GM23338 (cell line): ENCODE results near the gene USP2. TPM values are rescaled to one million over a fixed set of nuclear protein-coding genes. Genes with fewer than 3 reads are reported as not detected.

Experiments
- ATAC-seq: fragments of 200-7000 bp; cut with Tn5 transposase; 3 replicates; pipeline ENCODE4 v1.9.1; 2020
- DNase-seq: peaks from one replicate; pipeline ENCODE4 v3.0.0-alpha.2; 2015; ENCODE audit warnings: low spot score
- H2AFZ ChIP-seq: fragments of 200-600 bp; sonication (generic); 2 replicates; pipeline ENCODE4 v1.8.0; 2016; ENCODE audit warnings: antibody characterized with exemption, mild to moderate bottlenecking, moderate library complexity
- H3F3A ChIP-seq: fragments of 200-600 bp; sonication (generic); replicated peaks from 2 replicates; pipeline ENCODE4 v1.8.0; 2017; ENCODE audit warnings: antibody characterized with exemption, mixed run types, low read depth
- H3K27ac ChIP-seq: fragments of 200-600 bp; sonication (generic); 2 replicates; pipeline ENCODE4 v1.6.1; 2016; ENCODE audit warnings: low read depth
- H3K27me3 ChIP-seq: fragments of 200-600 bp; sonication (generic); 2 replicates; pipeline ENCODE4 v1.8.0; 2016; ENCODE audit warnings: mild to moderate bottlenecking, mixed run types, moderate library complexity; ENCODE audit not compliant: insufficient read depth
- H3K36me3 ChIP-seq: fragments of 200-600 bp; sonication (generic); 2 replicates; pipeline ENCODE4 v1.8.0; 2016; ENCODE audit warnings: mild to moderate bottlenecking; ENCODE audit not compliant: insufficient read depth
- H3K4me1 ChIP-seq: fragments of 200-600 bp; sonication (generic); 2 replicates; pipeline ENCODE4 v1.8.0; 2016; ENCODE audit warnings: mild to moderate bottlenecking, moderate library complexity; ENCODE audit not compliant: insufficient read depth
- H3K4me2 ChIP-seq: fragments of 200-600 bp; sonication (generic); 2 replicates; pipeline ENCODE4 v1.7.1; 2017; ENCODE audit warnings: mixed run types
- H3K4me3 ChIP-seq: fragments of 200-600 bp; sonication (generic); 2 replicates; pipeline ENCODE4 v1.6.1; 2016; ENCODE audit warnings: mixed run types
- H3K79me2 ChIP-seq: fragments of 200-600 bp; sonication (generic); replicated peaks from 2 replicates; pipeline ENCODE4 v1.8.0; 2017; ENCODE audit warnings: mild to moderate bottlenecking; ENCODE audit not compliant: insufficient read depth
- H3K9me2 ChIP-seq: fragments of 200-600 bp; sonication (generic); 2 replicates; pipeline ENCODE4 v1.8.0; 2017; ENCODE audit not compliant: insufficient read depth
- H4K20me1 ChIP-seq: fragments of 200-600 bp; sonication (generic); replicated peaks from 2 replicates; pipeline ENCODE4 v1.8.0; 2017; ENCODE audit warnings: mild to moderate bottlenecking; ENCODE audit not compliant: insufficient read depth
- H3K27ac Mint-ChIP-seq: 2 replicates; pipeline ENCODE4 v1.8.0; 2020; ENCODE audit warnings: inconsistent platforms, mild to moderate bottlenecking, moderate library complexity, mixed read lengths
- H3K27me3 Mint-ChIP-seq: 3 replicates; pipeline ENCODE4 v1.8.0; 2022; ENCODE audit warnings: low read depth, mild to moderate bottlenecking, moderate library complexity, mixed read lengths, inconsistent platforms; ENCODE audit not compliant: insufficient read depth, poor library complexity
- H3K36me3 Mint-ChIP-seq: 3 replicates; pipeline ENCODE4 v1.8.0; 2021; ENCODE audit warnings: low read depth, mild to moderate bottlenecking, inconsistent platforms, moderate library complexity, mixed read lengths
- H3K4me1 Mint-ChIP-seq: 3 replicates; pipeline ENCODE4 v1.8.0; 2020; ENCODE audit warnings: mild to moderate bottlenecking, inconsistent platforms, mixed read lengths
- H3K4me3 Mint-ChIP-seq: 3 replicates; pipeline ENCODE4 v1.8.0; 2021; ENCODE audit warnings: moderate library complexity, mild to moderate bottlenecking, inconsistent platforms, mixed read lengths
- H3K9me3 Mint-ChIP-seq: 3 replicates; pipeline ENCODE4 v1.8.0; 2020; ENCODE audit warnings: moderate library complexity, mild to moderate bottlenecking, inconsistent platforms, mixed read lengths
- CREB1 ChIP-seq: fragments of 250-450 bp; sonication (Bioruptor Pico); IDR thresholded peaks from 2 replicates; pipeline ENCODE4 v1.5.0; 2020; ENCODE audit warnings: low read depth, mild to moderate bottlenecking, moderate library complexity
- ETS1 ChIP-seq: IDR thresholded peaks from 2 replicates; pipeline ENCODE4 v1.6.1; 2016; ENCODE audit warnings: antibody characterized with exemption
- EZH2 ChIP-seq: fragments of 200-600 bp; sonication (generic); IDR thresholded peaks from one replicate; pipeline ENCODE4 v1.8.0; 2017; ENCODE audit warnings: antibody characterized with exemption, mild to moderate bottlenecking, low read depth; ENCODE audit not compliant: unreplicated experiment
- JUNB ChIP-seq: IDR thresholded peaks from one replicate; pipeline ENCODE4 v1.6.1; 2016; ENCODE audit warnings: antibody characterized with exemption; ENCODE audit not compliant: unreplicated experiment
- POLR2AphosphoS5 ChIP-seq: IDR thresholded peaks from 2 replicates; pipeline ENCODE4 v1.6.1; 2016; ENCODE audit warnings: antibody characterized with exemption, low read depth
- STAT1 ChIP-seq: IDR thresholded peaks from one replicate; pipeline ENCODE4 v1.6.1; 2016; ENCODE audit warnings: antibody characterized with exemption; ENCODE audit not compliant: unreplicated experiment
- ZNF114 ChIP-seq: fragments of 250-450 bp; sonication (Bioruptor Pico); IDR thresholded peaks from 2 replicates; pipeline ENCODE4 v1.5.0; 2020; ENCODE audit warnings: mild to moderate bottlenecking, moderate library complexity
- ZNF331 ChIP-seq: fragments of 250-450 bp; sonication (Bioruptor Pico); IDR thresholded peaks from 2 replicates; pipeline ENCODE4 v1.5.0; 2020; ENCODE audit warnings: low read depth, mild to moderate bottlenecking, moderate library complexity
- long read RNA-seq: library from polyadenylated mRNA; unstranded; transcript quantifications from one replicate; pipeline ENCODE4 v2.0.0, GENCODE V29; 2020; ENCODE audit not compliant: unreplicated experiment
- polyA plus RNA-seq: library from polyadenylated mRNA; unstranded; fragments of >200 nt; fragmentation: Nextera tagmentation; extraction: Ambion mirVana; gene quantifications from 2 replicates; pipeline ENCODE4 v1.2.1, GENCODE V29; 2016
- total RNA-seq: library from RNA; depleted of rRNA; stranded (reverse); fragments of >200 nt; shearing (Covaris generic); gene quantifications from 2 replicates; pipeline ENCODE4 v1.2.3, GENCODE V29; 2014; rRNA removed
- TF ChIP-seq, protein P1 (sequence below), 2 experiments: fragments of 200-600 bp in 1 of 2; sonication (generic) in 1 of 2; conservative IDR thresholded peaks; 2 replicates each; pipeline versions ENCODE4 v1.5.1 to v1.6.1; 2016 to 2017; ENCODE audit warnings: antibody characterized with exemption in 2 of 2, low read depth in 2 of 2, mild to moderate bottlenecking in 2 of 2, moderate library complexity in 1 of 2

Gene USP2
- total RNA-seq (4.9 and 6.6 TPM in 2 replicates), polyA plus RNA-seq (5.0 and 5.9 TPM in 2 replicates)
- long read RNA-seq, partial matches to known transcripts = 0 of 2 reads
- long read RNA-seq, other reads (novel, unspliced or antisense) = 2 of 2 reads

GRCh38 chr11:119381181-119381988 is at the start of gene USP2:
TSS of gene USP2 (minus strand) at chr11:119381690. CDS start at chr11:119373480, 8,210 bp downstream.
- no peak for TF ChIP-seq ZNF331 (CRISPR knock-in tag)
- no peak for TF ChIP-seq EZH2
- TF ChIP-seq CREB1 (CRISPR knock-in tag) = peak; percentile 96
- TF ChIP-seq, protein P1, sequence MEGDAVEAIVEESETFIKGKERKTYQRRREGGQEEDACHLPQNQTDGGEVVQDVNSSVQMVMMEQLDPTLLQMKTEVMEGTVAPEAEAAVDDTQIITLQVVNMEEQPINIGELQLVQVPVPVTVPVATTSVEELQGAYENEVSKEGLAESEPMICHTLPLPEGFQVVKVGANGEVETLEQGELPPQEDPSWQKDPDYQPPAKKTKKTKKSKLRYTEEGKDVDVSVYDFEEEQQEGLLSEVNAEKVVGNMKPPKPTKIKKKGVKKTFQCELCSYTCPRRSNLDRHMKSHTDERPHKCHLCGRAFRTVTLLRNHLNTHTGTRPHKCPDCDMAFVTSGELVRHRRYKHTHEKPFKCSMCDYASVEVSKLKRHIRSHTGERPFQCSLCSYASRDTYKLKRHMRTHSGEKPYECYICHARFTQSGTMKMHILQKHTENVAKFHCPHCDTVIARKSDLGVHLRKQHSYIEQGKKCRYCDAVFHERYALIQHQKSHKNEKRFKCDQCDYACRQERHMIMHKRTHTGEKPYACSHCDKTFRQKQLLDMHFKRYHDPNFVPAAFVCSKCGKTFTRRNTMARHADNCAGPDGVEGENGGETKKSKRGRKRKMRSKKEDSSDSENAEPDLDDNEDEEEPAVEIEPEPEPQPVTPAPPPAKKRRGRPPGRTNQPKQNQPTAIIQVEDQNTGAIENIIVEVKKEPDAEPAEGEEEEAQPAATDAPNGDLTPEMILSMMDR (conservative IDR thresholded peaks at IDR 0.05; ENCODE audit: low read depth in 2 of 2) = peak; percentile 71 to 83
- Mint-ChIP-seq H3K4me1 (peaks cover 33% of the 10 kb centered on the region), H3K36me3 (no peaks in the 10 kb centered on the region), H3K9me3 (no peaks in the 10 kb centered on the region), H3K27ac (no peak within 1 kb of the TSS; the same call in none of the 2 replicates), H3K4me3 (no peak within 1 kb of the TSS), H3K27me3 (peaks cover 22% of the 10 kb centered on the region)
- Histone ChIP-seq H3K27me3 (peaks cover 21% of the 10 kb centered on the region), H3K4me2 (peak within 1 kb of the TSS; percentile 87), H4K20me1 (no peaks in the 10 kb centered on the region), H3K79me2 (no peaks in the 10 kb centered on the region), H3K4me1 (peaks cover 39% of the 10 kb centered on the region), H3K36me3 (no peaks in the 10 kb centered on the region), H2AFZ (peak within 1 kb of the TSS; percentile 99), H3K4me3 (peak within 1 kb of the TSS; percentile 68), H3K27ac (no peak within 1 kb of the TSS), H3F3A (peaks cover 10% of the 10 kb centered on the region; the same call in 1 of the 2 replicates), H3K9me2 (no peaks in the 10 kb centered on the region)
- peak; percentile 97 for DNase-seq
- peak; percentile 77 for ATAC-seq

GRCh38 chr11:119427279-119427678 is 45.8 kb upstream of the USP2 start:
- Mint-ChIP-seq H3K36me3 (peaks cover 4% of the 10 kb centered on the region), H3K9me3 (peaks cover 3% of the 10 kb centered on the region; the same call in 1 of the 3 replicates), H3K4me3 (no peak overlapping the region), H3K27me3 (peaks cover 26% of the 10 kb centered on the region), H3K27ac (no peak overlapping the region), H3K4me1 (peaks cover 54% of the 10 kb centered on the region)
- H3K9me2 ChIP-seq = peaks cover 3% of the 10 kb centered on the region; the same call in 1 of the 2 replicates
- H3K4me2 ChIP-seq = no peak overlapping the region
- H3K36me3 ChIP-seq = 0 out of 2 replicates have a peak, but pooled peaks cover 4% of the 10 kb centered on the region
- ATAC-seq (no peak), DNase-seq (no peak)
- no peaks in the 10 kb centered on the region for H4K20me1 ChIP-seq
- H3K4me1 ChIP-seq = peaks cover 29% of the 10 kb centered on the region
- H3K27ac ChIP-seq = no peak overlapping the region
- no peak overlapping the region for H2AFZ ChIP-seq
- H3K4me3 ChIP-seq = no peak overlapping the region
- peaks cover 13% of the 10 kb centered on the region for H3K79me2 ChIP-seq
- 0 out of 2 replicates have a peak, but pooled peaks cover 3% of the 10 kb centered on the region for H3K27me3 ChIP-seq
- H3F3A ChIP-seq = 0 out of 2 replicates have a peak, but pooled peaks cover under 1% of the 10 kb centered on the region
- TF ChIP-seq ZNF331 (CRISPR knock-in tag) = no peak
- TF ChIP-seq ETS1 = no peak
- no peak for TF ChIP-seq JUNB
- TF ChIP-seq, protein P1 (conservative IDR thresholded peaks at IDR 0.05; ENCODE audit: low read depth in 2 of 2) = no peak
- no peak for TF ChIP-seq STAT1
- TF ChIP-seq POLR2AphosphoS5 = no peak
- TF ChIP-seq CREB1 (CRISPR knock-in tag) = no peak
- TF ChIP-seq ZNF114 (CRISPR knock-in tag) = no peak
- no peak for TF ChIP-seq EZH2
